DOHH2 (cell line): Measurements from ENCODE around the gene GPATCH4.

Source experiments
- CTCF ChIP-seq: fragments of 200-600 bp; sonication (generic); IDR thresholded peaks from one replicate; pipeline ENCODE4 v1.5.1; 2014; ENCODE audit warnings: antibody characterized with exemption, mild to moderate bottlenecking, low read depth, low read length; ENCODE audit not compliant: poor library complexity, severe bottlenecking
- EZH2phosphoT487 ChIP-seq: fragments of 200-600 bp; sonication (generic); IDR thresholded peaks from 2 replicates; pipeline ENCODE4 v1.6.1; 2017; ENCODE audit warnings: borderline replicate concordance, mild to moderate bottlenecking, antibody characterized with exemption, low read length, moderate library complexity, mixed read lengths

- TF ChIP-seq CTCF (no peak), EZH2phosphoT487 (no peak)
Measured at GRCh38 chr1:156643049-156643777, 41.9 kb upstream of the GPATCH4 start.
